HG03442 (cell line): ENCODE measurements around the gene KIF25.
"Not testable (repeated sequence)": the region's sequence is repeated elsewhere in the genome, so short reads cannot be mapped to it uniquely, and the experiment has no call there.

Experiments used
- ATAC-seq: cut with Tn5 transposase; IDR thresholded peaks from one replicate; pipeline ENCODE4 v1.9.1; 2021; ENCODE audit warnings: mild to moderate bottlenecking, moderate library complexity; ENCODE audit not compliant: unreplicated experiment

Gene KIF25

GRCh38 chr6:167974640-167975344 lies 22.7 kb upstream of the KIF25 start:
- ATAC-seq = no peak

GRCh38 chr6:167975458-167975857 lies 22.0 kb upstream of the KIF25 start:
- ATAC-seq = no peak

- not testable (repeated sequence) for ATAC-seq
Measured at GRCh38 chr6:167976116-167976657, 21.3 kb upstream of the KIF25 start.

GRCh38 chr6:167976708-167977107 lies 20.8 kb upstream of the KIF25 start:
- ATAC-seq = no peak

GRCh38 chr6:167977717-167978467 lies 19.6 kb upstream of the KIF25 start:
- ATAC-seq = no peak

GRCh38 chr6:167978607-167979006 lies 18.9 kb upstream of the KIF25 start:
- no peak for ATAC-seq

GRCh38 chr6:167979436-167980139 lies 17.9 kb upstream of the KIF25 start:
- no peak for ATAC-seq

- ATAC-seq = no peak
Measured at GRCh38 chr6:167980911-167981580, 16.4 kb upstream of the KIF25 start.

- ATAC-seq = no peak
Measured at GRCh38 chr6:167981916-167982462, 15.5 kb upstream of the KIF25 start.

- ATAC-seq = no peak
Measured at GRCh38 chr6:167984144-167984719, 13.2 kb upstream of the KIF25 start.

- ATAC-seq = no peak
Measured at GRCh38 chr6:167984876-167985604, 12.4 kb upstream of the KIF25 start.

- no peak for ATAC-seq
Measured at GRCh38 chr6:167985911-167986595, 11.4 kb upstream of the KIF25 start.

GRCh38 chr6:167987396-167988153 lies 9.9 kb upstream of the KIF25 start:
- no peak for ATAC-seq

GRCh38 chr6:167988154-167988495 lies 9.3 kb upstream of the KIF25 start:
- ATAC-seq = no peak

GRCh38 chr6:167988945-167989841 lies 8.3 kb upstream of the KIF25 start:
- ATAC-seq = no peak

GRCh38 chr6:167990016-167990945 lies 7.2 kb upstream of the KIF25 start:
- ATAC-seq = no peak
